ENCODE data around the gene DRICH1.

DRICH1 gene

DNA sequence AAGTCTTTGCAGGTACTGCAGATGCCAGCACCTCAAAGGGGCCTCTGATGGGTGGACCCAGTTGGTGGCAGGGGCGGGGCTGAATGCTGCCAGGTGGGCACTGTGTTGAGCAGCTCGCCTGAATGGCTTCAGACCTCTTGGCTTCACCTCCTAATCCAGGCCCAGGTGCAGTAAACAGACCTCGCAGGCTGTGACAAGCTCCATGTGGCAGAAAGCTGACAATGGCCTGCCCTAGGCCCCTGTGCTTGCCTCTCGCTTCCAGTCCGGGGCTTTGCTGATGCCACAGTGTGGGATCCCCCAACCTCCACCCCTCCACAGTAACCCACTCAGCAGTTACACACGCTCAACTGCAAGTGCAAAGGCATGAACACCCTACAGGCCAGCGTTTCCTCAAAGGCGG, 61.4 kb downstream of the DRICH1 start:
- H3K4me3 ChIP-seq (ENCODE audit: low read depth, low read length) = no peak overlapping the region
- TF ChIP-seq, protein P1, sequence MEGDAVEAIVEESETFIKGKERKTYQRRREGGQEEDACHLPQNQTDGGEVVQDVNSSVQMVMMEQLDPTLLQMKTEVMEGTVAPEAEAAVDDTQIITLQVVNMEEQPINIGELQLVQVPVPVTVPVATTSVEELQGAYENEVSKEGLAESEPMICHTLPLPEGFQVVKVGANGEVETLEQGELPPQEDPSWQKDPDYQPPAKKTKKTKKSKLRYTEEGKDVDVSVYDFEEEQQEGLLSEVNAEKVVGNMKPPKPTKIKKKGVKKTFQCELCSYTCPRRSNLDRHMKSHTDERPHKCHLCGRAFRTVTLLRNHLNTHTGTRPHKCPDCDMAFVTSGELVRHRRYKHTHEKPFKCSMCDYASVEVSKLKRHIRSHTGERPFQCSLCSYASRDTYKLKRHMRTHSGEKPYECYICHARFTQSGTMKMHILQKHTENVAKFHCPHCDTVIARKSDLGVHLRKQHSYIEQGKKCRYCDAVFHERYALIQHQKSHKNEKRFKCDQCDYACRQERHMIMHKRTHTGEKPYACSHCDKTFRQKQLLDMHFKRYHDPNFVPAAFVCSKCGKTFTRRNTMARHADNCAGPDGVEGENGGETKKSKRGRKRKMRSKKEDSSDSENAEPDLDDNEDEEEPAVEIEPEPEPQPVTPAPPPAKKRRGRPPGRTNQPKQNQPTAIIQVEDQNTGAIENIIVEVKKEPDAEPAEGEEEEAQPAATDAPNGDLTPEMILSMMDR (IDR thresholded peaks at IDR 0.05; ENCODE audit: low read depth, low read length) = no peak
- in situ Hi-C loops (cut with HindIII; ENCODE audit: low sequenced_read_pairs) = no loop called here
- DNase-seq (ENCODE audit: low read depth, low spot score) = no peak

DNA sequence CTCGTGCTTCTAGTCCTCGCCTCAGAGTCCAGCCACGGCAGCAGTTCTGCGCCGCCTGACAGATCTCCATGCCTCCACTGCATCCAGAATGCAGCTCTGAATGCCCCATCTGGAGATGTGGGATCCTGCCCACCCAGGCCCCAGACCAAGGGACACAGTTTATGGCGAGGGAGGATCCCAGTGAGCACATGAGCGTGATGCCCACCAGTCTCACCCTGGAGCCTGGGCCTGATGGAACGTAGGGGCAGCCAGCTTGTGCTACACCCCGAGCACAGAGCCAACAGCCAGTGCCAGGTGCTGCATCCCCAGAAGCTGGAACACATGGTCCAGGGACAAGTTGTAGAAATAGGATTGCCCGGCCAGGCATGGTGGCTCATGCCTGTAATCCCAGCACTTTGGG, 62.4 kb downstream of the DRICH1 start:
- DNase-seq (ENCODE audit: low read depth, low spot score) = no peak
- TF ChIP-seq, protein P1 (IDR thresholded peaks at IDR 0.05; ENCODE audit: low read depth, low read length) = no peak
- in situ Hi-C loops (cut with HindIII; ENCODE audit: low sequenced_read_pairs) = no loop called here
- H3K4me3 ChIP-seq (ENCODE audit: low read depth, low read length) = no peak overlapping the region

DNA sequence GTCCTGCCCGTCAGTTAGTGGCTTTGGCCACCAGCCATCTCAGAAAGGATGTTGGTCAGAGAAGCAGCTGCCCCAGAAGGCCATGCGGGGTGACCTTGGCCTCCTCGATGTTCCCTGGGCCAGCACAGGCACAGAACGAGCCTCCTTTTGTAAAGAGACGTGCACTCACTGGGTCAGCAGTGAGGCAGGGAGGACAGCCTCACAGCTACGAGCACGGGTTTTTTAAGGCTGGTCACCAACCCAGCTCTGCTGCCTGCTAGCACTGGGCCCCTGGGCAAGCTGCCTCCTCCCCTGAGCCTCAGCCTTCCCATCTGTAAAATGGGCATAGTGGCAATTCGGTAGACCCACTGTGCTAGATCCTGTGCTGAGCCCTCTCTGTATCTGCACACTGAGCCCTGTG, 62.8 kb downstream of the DRICH1 start:
- TF ChIP-seq, protein P1 (IDR thresholded peaks at IDR 0.05; ENCODE audit: low read depth, low read length) = no peak
- no peak for DNase-seq (ENCODE audit: low read depth, low spot score)
- no peak overlapping the region for H3K4me3 ChIP-seq (ENCODE audit: low read depth, low read length)
- in situ Hi-C loops (cut with HindIII; ENCODE audit: low sequenced_read_pairs) = no loop called here

DNA sequence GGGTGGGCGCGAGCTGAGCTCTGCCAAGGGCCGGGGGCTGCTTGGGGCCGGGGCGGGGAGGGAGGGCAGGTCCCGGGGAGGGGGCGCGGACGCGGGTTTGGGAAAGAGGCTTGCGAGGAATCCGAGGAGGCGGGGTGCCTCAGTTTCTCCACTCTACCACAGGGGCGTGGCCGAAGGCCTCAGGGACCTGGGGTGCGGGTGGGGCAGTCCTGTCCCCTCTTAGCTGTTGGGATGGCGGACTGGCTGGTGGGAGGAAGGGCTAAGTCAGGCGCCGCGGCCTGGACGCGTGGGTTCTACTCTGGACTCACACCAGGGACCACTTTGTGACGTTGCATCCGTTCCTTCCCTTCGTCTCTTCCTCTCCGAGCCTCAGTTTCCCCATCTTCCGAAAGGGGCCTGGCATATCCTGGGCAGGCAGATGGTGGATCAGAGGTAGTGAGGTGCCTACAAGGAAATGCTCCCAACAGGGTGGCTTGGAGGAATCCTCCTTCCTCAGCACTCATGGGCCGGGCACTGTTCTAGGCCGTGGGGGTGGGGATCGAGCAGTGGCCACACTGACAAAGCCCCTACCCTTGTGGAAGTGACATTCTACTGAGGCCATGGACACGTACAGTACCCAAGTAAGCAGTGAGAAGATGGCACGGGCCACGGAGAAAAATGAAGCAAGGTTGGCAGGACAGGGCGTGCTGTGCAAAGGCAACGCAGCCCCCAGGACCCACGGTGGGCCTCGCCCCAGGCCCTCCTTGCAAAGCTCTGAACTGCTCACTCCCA, 65.2 kb downstream of the DRICH1 start:
- TF ChIP-seq, protein P1 (IDR thresholded peaks at IDR 0.05; ENCODE audit: low read depth, low read length) = no peak
- DNase-seq (ENCODE audit: low read depth, low spot score) = no peak
- in situ Hi-C loops (cut with HindIII; ENCODE audit: low sequenced_read_pairs) = no loop called here
- H3K4me3 ChIP-seq (ENCODE audit: low read depth, low read length) = no peak overlapping the region

DNA sequence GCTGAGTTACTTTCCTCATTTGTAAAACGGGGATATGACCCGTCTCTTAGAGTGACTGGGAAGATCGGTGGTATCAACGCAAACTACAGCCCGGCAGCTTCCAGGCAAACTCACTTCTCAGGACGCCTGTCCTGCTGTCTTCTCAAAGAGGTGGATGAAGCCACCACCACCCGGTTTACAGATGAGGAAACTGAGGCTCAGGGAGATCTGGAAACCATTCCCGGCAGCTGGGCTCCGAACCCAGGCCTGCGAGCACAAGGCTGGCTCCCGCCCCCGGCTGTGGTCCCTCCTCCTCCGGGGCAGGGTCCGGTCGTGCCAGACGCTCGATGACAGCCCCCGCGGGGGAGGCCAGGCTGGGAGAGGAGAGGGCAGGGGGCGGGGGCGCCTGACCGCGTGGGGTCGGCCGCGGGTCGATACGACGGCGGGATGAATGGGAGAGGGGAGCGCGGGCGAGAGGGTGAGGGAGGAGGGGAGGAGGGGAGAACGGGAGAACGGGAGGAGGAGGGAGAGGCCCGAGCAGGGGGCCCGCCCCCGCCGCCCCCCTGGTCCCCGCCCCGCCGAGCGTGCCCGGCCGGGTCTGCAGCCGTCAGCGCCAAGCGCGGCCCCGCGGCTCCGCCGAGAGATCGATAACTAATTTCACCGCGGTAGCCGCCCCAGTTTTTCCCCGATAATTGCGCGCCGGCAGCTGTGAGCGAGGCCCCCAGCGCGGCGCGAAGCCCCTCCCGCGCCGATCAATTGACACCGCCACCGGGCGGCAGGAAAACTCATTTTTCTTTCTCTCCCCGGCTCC, 66.0 kb downstream of the DRICH1 start:
- in situ Hi-C loops (cut with HindIII; ENCODE audit: low sequenced_read_pairs) = no loop called here
- no peak for DNase-seq (ENCODE audit: low read depth, low spot score)
- H3K4me3 ChIP-seq (ENCODE audit: low read depth, low read length) = no peak overlapping the region
- TF ChIP-seq, protein P1 (IDR thresholded peaks at IDR 0.05; ENCODE audit: low read depth, low read length) = no peak

DNA sequence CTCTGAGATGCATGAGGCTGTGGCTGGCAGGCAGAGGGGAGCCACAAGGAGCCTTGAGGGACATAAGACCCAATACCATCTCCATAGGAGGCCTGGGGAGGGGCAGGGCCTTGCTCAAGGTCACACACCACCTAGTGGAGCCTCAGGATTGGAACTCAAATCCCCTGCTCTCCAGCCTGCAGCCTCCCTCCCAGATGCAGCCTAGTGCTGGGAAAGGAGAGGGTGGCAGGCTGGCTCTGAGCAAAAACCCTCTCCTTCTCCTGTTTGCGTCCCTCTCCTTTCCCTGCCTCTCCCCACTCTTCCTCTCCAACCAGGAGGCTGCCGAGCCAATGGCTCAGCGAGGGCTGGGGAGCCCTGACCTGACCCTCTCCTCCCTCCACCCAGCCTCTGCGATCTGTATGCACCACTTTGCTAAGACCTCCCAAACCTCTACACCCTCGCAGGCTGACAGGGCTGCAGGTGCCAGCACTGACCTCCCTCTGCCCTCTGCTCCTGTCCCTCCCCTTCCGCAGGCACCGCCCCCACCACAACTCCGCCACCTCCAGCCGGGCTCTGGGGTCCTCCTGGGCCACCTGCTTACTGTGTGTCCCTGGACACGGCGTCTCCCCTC, 66.7 kb downstream of the DRICH1 start:
- TF ChIP-seq, protein P1 (IDR thresholded peaks at IDR 0.05; ENCODE audit: low read depth, low read length) = peak; percentile 7
- H3K4me3 ChIP-seq (ENCODE audit: low read depth, low read length) = no peak overlapping the region
- in situ Hi-C loops (cut with HindIII; ENCODE audit: low sequenced_read_pairs) = no loop called here
- no peak for DNase-seq (ENCODE audit: low read depth, low spot score)

All from astrocyte of the spinal cord (primary cell).